PFSK-1 (cell line): ENCODE measurements around the gene TOP1.

ENCODE experiments used
- POLR2AphosphoS5 ChIP-seq: IDR thresholded peaks from 2 replicates; pipeline ENCODE4 v1.6.1; 2012; ENCODE audit warnings: low read depth, mild to moderate bottlenecking, control low read depth, low read length, moderate library complexity
- TAF1 ChIP-seq: IDR thresholded peaks from 2 replicates; pipeline ENCODE4 v1.6.1; 2012; ENCODE audit warnings: low read length, control low read depth, borderline replicate concordance; ENCODE audit not compliant: insufficient read depth

- TF ChIP-seq POLR2AphosphoS5 (no peak), TAF1 (no peak)
Measured at GRCh38 chr20:41011551-41012067, 17.0 kb upstream of the TOP1 start.
